Daoy (cell line): Measurements from ENCODE around the gene CCT5. TPM values are rescaled to one million over a fixed set of nuclear protein-coding genes. Genes with fewer than 3 reads are reported as not detected.
A peak's percentile ranks its signal among the peaks of the same experiment; 100 is the strongest.
"Not testable (repeated sequence)": the region's sequence is repeated elsewhere in the genome, so short reads cannot be mapped to it uniquely, and the experiment has no call there.

Source experiments
- DNase-seq: peaks from one replicate; pipeline ENCODE4 v3.0.0-alpha.2; 2015; ENCODE audit warnings: low read depth
- total RNA-seq: library from RNA; depleted of rRNA; stranded (reverse); fragments of >200 nt; shearing (Covaris generic); gene quantifications from 2 replicates; pipeline ENCODE4 v1.2.3, GENCODE V29; 2014

CCT5 gene
- total RNA-seq, 1 experiment from 2014 or later, result 1,231 TPM

- DNase-seq, result no peak
These were observed 3.3 kb upstream of the CCT5 start for GRCh38 chr5:10246761-10247160.

GRCh38 chr5:10247217-10247616 lies 2.9 kb upstream of the CCT5 start:
- DNase-seq, result not testable (repeated sequence)

- no peak for DNase-seq
These were observed 1.5 kb upstream of the CCT5 start for GRCh38 chr5:10248378-10249260.

DNA sequence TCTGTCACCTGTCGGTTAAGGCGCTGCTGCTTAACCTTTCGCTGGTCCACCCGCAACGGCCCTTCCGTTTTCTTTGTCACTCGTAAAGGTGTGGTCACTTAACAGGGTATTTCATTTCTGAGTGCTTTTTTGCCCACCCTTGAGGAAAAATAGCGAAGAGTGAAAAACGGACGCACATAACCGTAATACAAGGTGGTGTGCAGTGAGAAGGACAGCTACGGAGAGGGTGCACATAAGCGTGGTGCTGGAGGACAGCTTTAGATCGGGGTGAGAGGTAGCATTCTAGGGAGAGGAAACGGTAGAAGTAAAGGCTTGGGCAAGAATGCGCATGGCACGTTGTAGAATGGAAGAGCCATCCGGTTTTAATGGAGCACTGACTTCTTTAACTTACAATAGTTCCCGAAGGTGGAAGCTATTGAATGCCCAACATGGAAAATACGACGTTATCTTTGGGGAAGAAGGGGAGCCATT lies 761 bp downstream of the CCT5 start:
- no peak for DNase-seq

DNA sequence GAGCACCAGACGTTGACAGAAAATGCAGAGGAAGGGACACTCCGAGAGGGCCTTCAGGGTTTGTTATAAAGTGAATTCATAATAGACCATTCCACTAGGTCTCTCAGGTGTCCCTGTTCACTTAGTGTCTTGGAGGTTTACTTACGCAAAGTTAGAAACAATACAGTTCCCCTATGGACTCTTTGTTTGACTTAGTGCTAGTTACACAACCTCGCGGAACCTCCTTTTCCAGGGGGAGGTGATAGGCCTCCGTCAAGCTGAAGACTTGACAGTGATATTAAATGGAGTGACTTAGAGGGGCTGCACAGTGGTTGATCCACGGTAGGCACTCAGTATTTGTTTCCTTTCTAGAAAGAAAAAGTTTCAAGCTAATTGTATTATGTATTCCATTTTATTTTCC lies 1.3 kb downstream of the CCT5 start:
- no peak for DNase-seq

- no peak for DNase-seq
These were observed 3.3 kb downstream of the CCT5 start for GRCh38 chr5:10253390-10253789.

DNA sequence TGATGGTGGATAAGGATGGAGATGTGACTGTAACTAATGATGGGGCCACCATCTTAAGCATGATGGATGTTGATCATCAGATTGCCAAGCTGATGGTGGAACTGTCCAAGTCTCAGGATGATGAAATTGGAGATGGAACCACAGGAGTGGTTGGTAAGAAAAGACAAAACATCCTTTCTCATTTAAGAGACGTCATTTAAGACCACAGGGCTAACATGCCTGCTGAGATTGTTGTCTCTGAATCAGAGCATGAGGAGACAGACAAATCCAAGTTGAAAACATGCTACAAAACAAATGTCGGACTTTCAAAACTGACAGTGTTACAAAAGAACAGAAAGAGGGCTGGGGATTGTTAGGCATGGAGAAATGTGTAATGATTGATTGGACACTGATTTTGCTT lies 4.6 kb downstream of the CCT5 start:
- DNase-seq, result no peak

DNA sequence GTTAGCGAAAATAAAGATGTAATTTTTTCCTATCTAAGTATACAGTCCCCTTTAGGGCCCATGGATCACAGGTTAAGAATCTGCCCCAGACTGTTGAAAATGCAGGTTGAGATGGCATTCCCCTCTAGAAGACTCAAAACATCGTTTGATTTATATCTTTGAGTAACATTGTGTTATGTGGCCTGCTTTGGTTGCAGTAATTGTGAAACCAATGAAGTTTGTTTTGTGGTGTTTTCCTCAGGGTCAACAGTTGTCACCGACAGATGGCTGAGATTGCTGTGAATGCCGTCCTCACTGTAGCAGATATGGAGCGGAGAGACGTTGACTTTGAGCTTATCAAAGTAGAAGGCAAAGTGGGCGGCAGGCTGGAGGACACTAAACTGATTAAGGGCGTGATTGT lies 7.8 kb downstream of the CCT5 start:
- DNase-seq, result no peak

- DNase-seq, result no peak
These were observed 9.8 kb downstream of the CCT5 start for GRCh38 chr5:10259899-10260298.

DNA sequence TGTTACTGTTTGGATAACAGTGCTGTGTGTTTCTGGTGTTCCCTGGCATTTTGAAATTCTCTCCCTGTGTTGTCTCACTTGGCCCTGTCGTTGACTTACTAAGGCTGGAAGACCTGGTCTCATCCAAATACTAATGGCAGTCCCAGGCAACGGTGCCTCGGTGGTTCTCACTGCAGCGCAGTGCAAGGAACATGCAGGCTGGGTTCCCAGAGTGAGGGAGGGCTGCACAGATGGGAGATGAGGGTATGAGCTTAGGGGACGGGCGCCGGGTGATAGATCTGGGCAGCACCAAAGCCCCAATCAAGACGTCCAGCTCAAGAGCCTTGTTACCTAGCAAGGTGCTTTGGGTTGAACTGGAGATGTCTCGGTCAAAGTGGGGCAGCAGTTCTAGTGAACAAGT lies 11.0 kb downstream of the CCT5 start:
- no peak for DNase-seq

DNA sequence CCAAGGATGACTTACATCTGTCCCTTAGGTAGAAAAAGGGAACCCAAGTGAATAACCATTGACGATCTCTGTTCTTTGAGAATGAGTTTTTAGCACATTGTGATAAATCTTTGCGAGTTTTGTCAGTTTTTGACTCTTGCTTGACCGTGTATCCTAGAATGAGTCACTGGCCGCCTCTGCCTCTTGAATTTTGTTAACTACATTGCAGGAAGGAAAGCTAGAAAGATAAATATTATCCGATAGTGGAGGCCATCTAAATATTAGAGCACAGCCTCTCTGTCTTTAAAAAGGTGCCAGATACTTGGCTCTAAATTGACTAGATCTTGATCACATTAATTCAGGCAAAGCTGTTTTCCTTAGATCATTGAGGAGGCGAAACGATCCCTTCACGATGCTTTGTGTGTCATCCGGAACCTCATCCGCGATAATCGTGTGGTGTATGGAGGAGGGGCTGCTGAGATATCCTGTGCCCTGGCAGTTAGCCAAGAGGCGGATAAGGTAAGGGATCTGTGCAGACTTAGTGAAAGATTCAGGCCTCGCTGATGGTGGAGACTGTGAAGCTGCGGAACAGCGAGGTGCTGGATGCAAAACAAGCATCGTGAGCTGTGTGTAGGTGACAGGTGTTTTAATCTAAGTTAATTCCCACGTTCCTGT lies 12.2 kb downstream of the CCT5 start:
- DNase-seq, result no peak

- DNase-seq, result no peak
These were observed 12.9 kb downstream of the CCT5 start for GRCh38 chr5:10262995-10263394.

- DNase-seq, result no peak
These were observed 14.5 kb downstream of the CCT5 start for GRCh38 chr5:10264604-10265003.

DNA sequence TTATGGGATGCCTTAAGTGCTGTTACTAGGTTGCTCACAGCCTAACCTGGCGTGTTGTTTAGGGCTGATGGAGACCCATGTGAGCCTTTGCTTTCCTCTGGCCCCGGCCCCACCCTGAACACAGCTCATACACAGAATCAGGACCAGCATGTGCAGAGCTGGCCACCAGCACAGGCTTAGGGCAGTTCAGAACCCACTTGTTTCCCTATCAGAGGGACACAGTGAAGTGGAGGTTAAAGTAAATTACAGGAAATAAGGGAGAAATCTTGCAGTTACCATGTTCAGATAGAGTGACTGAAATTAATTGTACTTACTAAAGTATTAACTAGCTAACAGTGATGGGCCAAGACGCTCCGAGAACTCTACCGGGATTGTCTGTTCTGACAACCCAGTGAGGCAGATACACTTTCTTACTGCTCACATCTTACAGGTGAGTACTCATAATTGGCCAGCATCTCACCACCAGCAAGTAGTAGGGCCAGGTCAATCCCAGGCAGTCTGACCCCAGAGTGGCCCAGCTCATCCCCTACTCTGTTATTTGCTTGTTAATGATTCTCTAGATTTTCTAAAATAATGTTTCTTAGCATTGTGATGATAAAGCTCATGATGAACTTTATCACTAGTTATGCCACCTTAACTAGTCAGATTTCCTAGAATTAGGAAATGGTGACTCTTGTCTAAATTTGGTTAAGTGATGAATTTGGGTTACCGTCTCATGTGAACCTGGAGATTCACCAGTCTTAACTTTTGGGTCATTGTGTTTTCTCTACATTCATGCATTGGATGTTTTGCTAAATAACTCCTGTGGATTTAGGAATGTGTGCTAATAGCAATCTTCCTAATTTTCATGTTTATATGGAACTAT lies 15.4 kb downstream of the CCT5 start:
- DNase-seq, result no peak

GRCh38 chr5:10266137-10266536 lies 16.1 kb downstream of the CCT5 start:
- no peak for DNase-seq

- DNase-seq, result no peak
These were observed 16.8 kb downstream of the CCT5 start for GRCh38 chr5:10266839-10267238.

DNA sequence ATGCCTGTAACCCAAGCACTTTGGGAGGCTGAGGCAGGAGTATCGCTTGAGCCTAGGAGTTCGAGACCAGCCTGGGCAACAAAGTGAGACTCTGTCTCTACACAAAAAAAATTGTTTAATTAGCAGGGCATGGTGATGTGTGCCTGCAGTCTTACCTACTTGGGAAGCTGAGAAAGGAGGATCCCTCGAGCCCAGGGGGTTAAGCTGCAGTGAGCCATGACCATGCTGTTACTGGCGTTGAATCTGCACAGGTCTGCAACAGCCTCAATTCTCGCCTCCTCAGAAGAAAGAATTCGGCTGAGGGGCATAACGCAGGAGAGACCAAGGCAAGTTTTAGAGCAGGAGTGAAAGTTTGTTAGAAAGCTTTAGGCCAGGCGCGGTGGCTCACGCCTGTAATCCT lies 18.0 kb downstream of the CCT5 start:
- peak; percentile 62 for DNase-seq

- DNase-seq, result peak; percentile 22
These were observed 22.2 kb downstream of the CCT5 start for GRCh38 chr5:10272053-10272874.

- not testable (repeated sequence) for DNase-seq
These were observed 22.8 kb downstream of the CCT5 start for GRCh38 chr5:10272875-10273209.

DNA sequence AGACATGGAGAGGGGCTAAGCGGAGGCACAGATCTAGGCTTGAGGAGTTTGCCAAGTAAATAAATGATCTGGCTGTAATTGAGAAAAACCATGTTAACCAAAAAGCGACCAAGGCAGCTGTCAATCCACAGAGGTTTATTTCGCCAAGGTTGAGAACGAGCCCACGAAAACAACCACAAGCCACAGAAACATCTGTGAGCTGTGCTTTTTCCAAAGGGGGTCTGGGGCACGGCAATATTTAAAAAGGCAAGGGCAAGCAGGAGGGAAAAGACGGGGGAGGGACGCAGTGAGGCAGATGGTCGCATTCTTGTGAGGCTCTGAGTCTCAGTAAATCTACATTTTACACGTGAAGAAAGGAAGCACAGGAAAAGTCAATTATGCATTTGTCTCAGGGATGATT lies 25.4 kb downstream of the CCT5 start:
- no peak for DNase-seq

- no peak for DNase-seq
These were observed 25.9 kb downstream of the CCT5 start for GRCh38 chr5:10275991-10276390.
